Ishikawa (cell line): Measurements from ENCODE around the gene SDSL.

ENCODE experiments used
- FOXM1 ChIP-seq: IDR thresholded peaks from 2 replicates; pipeline ENCODE4 v1.6.1; 2012; ENCODE audit warnings: low read depth, borderline replicate concordance
- NFIC ChIP-seq: IDR thresholded peaks from 2 replicates; pipeline ENCODE4 v1.6.1; 2012
- RAD21 ChIP-seq: IDR thresholded peaks from 2 replicates; pipeline ENCODE4 v1.6.1; 2012; ENCODE audit warnings: low read depth
- TCF12 ChIP-seq: IDR thresholded peaks from 2 replicates; pipeline ENCODE4 v1.6.1; 2012; ENCODE audit warnings: low read depth
- TF ChIP-seq, protein P1 (sequence below): IDR thresholded peaks from 2 replicates; pipeline ENCODE4 v1.6.1; 2012; ENCODE audit warnings: low read depth, mild to moderate bottlenecking

DNA sequence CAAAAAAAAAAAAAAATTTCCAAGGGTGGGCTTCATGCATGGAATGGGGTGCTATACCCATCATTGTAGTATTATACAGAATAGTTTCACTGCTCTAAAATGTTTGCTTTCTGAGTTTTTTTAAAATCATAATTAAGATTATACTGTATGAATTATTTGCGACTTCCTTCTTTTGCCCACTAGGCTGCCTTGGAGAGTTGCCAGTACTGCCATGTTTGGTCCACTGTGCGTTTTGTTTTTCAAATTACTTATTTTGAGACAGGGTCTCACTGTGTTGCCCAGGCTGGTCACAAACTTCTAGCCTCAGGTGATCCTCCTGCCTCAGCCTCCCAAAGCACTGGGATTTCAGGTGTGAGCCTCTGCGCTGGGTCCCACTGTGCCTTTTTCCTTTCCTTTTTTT is 43.9 kb upstream of the SDSL start:
- TF ChIP-seq RAD21 (no peak), NFIC (no peak), FOXM1 (no peak), TCF12 (no peak)
- TF ChIP-seq, protein P1, sequence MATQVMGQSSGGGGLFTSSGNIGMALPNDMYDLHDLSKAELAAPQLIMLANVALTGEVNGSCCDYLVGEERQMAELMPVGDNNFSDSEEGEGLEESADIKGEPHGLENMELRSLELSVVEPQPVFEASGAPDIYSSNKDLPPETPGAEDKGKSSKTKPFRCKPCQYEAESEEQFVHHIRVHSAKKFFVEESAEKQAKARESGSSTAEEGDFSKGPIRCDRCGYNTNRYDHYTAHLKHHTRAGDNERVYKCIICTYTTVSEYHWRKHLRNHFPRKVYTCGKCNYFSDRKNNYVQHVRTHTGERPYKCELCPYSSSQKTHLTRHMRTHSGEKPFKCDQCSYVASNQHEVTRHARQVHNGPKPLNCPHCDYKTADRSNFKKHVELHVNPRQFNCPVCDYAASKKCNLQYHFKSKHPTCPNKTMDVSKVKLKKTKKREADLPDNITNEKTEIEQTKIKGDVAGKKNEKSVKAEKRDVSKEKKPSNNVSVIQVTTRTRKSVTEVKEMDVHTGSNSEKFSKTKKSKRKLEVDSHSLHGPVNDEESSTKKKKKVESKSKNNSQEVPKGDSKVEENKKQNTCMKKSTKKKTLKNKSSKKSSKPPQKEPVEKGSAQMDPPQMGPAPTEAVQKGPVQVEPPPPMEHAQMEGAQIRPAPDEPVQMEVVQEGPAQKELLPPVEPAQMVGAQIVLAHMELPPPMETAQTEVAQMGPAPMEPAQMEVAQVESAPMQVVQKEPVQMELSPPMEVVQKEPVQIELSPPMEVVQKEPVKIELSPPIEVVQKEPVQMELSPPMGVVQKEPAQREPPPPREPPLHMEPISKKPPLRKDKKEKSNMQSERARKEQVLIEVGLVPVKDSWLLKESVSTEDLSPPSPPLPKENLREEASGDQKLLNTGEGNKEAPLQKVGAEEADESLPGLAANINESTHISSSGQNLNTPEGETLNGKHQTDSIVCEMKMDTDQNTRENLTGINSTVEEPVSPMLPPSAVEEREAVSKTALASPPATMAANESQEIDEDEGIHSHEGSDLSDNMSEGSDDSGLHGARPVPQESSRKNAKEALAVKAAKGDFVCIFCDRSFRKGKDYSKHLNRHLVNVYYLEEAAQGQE = no peak
